DOHH2 (cell line): ENCODE data around the gene RPH3AL.
"Not testable (repeated sequence)": the region's sequence is repeated elsewhere in the genome, so short reads cannot be mapped to it uniquely, and the experiment has no call there.

ENCODE experiments used
- H3F3A ChIP-seq: fragments of 200-600 bp; sonication (generic), shearing (Covaris generic); 2 replicates; pipeline ENCODE4 v1.6.0; 2016; ENCODE audit warnings: antibody characterized with exemption, mild to moderate bottlenecking; ENCODE audit not compliant: control insufficient read depth, insufficient read depth
- H3K27ac ChIP-seq: fragments of 200-600 bp; sonication (generic); 2 replicates; pipeline ENCODE4 v1.5.1; 2014; ENCODE audit warnings: low read depth, mild to moderate bottlenecking, low read length, moderate library complexity
- H3K27me3 ChIP-seq: fragments of 200-600 bp; sonication (generic); 2 replicates; pipeline ENCODE4 v1.6.1; 2014; ENCODE audit warnings: mild to moderate bottlenecking, low read length, mixed read lengths; ENCODE audit not compliant: control insufficient read depth
- H3K36me3 ChIP-seq: fragments of 200-600 bp; sonication (generic); 2 replicates; pipeline ENCODE4 v1.6.1; 2014; ENCODE audit warnings: mild to moderate bottlenecking, low read length, moderate library complexity, mixed read lengths; ENCODE audit not compliant: control insufficient read depth
- H3K4me1 ChIP-seq: fragments of 200-600 bp; sonication (generic); 2 replicates; pipeline ENCODE4 v1.6.1; 2014; ENCODE audit warnings: mild to moderate bottlenecking, low read length, mixed read lengths; ENCODE audit not compliant: control insufficient read depth
- H3K4me2 ChIP-seq: fragments of 200-600 bp; sonication (generic); 2 replicates; pipeline ENCODE4 v1.6.0; 2014; ENCODE audit warnings: mild to moderate bottlenecking, low read length, moderate library complexity
- H3K4me3 ChIP-seq: fragments of 200-600 bp; sonication (generic); 2 replicates; pipeline ENCODE4 v1.5.1; 2014; ENCODE audit warnings: mild to moderate bottlenecking, low read length, mixed read lengths
- H3K79me2 ChIP-seq: fragments of 200-600 bp; sonication (generic); 2 replicates; pipeline ENCODE4 v1.6.1; 2014; ENCODE audit warnings: mild to moderate bottlenecking, low read length, mixed read lengths; ENCODE audit not compliant: control insufficient read depth
- H3K9me2 ChIP-seq: fragments of 200-600 bp; sonication (generic); replicated peaks from 2 replicates; pipeline ENCODE4 v1.6.1; 2014; ENCODE audit warnings: mild to moderate bottlenecking, low read length, mixed read lengths; ENCODE audit not compliant: control insufficient read depth
- H3K9me3 ChIP-seq: fragments of 200-600 bp; sonication (generic); 2 replicates; pipeline ENCODE4 v1.6.1; 2014; ENCODE audit warnings: antibody characterized with exemption, low read length, mixed read lengths; ENCODE audit not compliant: control insufficient read depth, insufficient read depth
- H4K20me1 ChIP-seq: fragments of 200-600 bp; sonication (generic); 2 replicates; pipeline ENCODE4 v1.6.0; 2014; ENCODE audit warnings: low read depth, mild to moderate bottlenecking, antibody characterized with exemption, low read length, moderate library complexity; ENCODE audit not compliant: control insufficient read depth, insufficient read depth
- CTCF ChIP-seq: fragments of 200-600 bp; sonication (generic); IDR thresholded peaks from one replicate; pipeline ENCODE4 v1.5.1; 2014; ENCODE audit warnings: antibody characterized with exemption, mild to moderate bottlenecking, low read depth, low read length; ENCODE audit not compliant: poor library complexity, severe bottlenecking
- EZH2phosphoT487 ChIP-seq: fragments of 200-600 bp; sonication (generic); IDR thresholded peaks from 2 replicates; pipeline ENCODE4 v1.6.1; 2017; ENCODE audit warnings: borderline replicate concordance, mild to moderate bottlenecking, antibody characterized with exemption, low read length, moderate library complexity, mixed read lengths

The RPH3AL gene

DNA sequence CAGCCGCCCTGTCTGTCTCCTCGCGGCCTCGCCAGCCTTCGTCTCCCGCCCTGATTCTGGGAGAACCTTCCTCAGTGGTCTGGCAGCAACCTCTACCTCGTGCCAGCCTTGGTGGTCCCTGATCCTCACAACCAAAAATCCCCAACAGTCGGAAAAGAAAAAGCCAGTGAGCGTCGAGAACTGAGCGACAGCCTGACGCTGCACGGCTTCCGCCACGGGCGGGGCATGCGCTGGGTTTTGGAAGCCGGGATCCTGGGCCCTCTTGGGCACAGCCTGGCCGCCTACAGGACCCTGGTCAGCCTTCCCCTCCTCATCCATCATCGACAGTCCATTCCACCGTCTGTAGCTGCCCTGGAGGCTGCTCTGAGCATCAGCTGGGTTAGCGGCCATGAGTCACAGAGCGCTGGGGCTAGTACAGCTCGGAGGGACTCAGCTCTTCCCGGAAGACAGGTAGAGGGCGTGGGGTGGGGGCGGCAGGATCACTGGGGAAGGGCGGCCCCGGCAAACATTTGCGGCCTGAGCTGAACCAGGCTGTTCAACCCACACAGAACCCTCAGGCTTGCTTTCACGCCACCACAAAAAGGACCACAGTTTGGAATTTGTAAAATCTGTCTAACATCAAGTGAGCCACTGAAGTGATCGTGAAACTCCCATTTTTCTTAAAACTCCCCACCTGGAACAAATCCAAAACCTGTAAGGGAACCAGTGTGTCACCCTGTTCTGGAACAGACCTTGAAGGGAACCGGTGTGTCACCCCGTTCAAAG is 115.8 kb downstream of the RPH3AL start:
- Histone ChIP-seq H3K4me1 (peaks cover 5% of the 10 kb centered on the region), H4K20me1 (no peaks in the 10 kb centered on the region), H3K9me3 (no peaks in the 10 kb centered on the region), H3F3A (peaks cover 5% of the 10 kb centered on the region; the same call in 1 of the 2 replicates), H3K36me3 (no peaks in the 10 kb centered on the region), H3K27ac (no peak overlapping the region), H3K9me2 (no peaks in the 10 kb centered on the region), H3K4me3 (no peak overlapping the region), H3K27me3 (no peaks in the 10 kb centered on the region; the same call in 1 of the 2 replicates), H3K4me2 (no peak overlapping the region), H3K79me2 (no peaks in the 10 kb centered on the region)
- TF ChIP-seq EZH2phosphoT487: no peak
- TF ChIP-seq CTCF: no peak

DNA sequence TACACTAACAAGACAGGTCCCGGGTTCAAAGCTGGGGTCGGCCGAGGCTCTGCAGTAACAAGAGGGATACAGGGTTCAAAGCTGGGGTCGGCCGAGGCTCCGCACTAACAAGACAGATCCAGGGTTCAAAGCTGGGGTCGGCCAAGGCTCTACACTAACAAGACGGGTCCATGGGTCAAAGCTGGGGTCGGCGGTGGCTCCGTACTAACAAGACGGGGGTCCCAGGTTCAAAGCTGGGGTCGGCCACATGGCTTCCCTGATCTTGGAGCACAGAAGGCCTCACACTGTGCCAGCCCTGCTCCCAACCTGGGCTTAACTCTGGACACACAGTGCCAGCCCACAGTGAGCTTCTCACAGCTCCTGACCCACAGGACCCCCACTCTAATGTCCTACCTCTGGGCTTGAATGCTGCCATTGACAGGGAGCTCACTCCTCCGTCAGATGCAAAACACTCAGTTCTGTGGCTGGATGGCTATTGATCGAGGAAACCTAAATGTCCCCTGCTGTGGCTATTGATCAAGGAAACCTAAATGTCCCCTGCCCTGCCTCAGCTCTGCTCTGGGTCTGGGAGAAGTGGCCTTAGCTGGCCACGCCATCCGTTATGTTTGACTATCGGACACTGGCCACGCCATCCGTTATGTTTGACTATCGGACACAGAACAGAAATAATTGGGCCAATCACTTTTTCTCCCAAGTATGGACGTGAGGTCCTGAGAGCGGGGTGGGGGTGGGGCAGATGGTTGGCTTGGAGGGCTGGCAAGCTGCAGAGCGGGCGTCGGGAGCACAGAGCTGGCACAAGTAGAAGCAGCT is 116.6 kb downstream of the RPH3AL start:
- peaks cover 12% of the 10 kb centered on the region for H3K4me1 ChIP-seq
- no peak overlapping the region for H3K4me3 ChIP-seq
- H3K9me3 ChIP-seq: no peaks in the 10 kb centered on the region
- H3K9me2 ChIP-seq: no peaks in the 10 kb centered on the region
- no peaks in the 10 kb centered on the region for H3K79me2 ChIP-seq
- no peak overlapping the region for H3K4me2 ChIP-seq
- H3F3A ChIP-seq: no peaks in the 10 kb centered on the region
- no peak overlapping the region for H3K27ac ChIP-seq
- H4K20me1 ChIP-seq: no peaks in the 10 kb centered on the region
- no peaks in the 10 kb centered on the region; the same call in 1 of the 2 replicates for H3K27me3 ChIP-seq
- TF ChIP-seq EZH2phosphoT487: no peak
- TF ChIP-seq CTCF: no peak
- H3K36me3 ChIP-seq: no peaks in the 10 kb centered on the region

DNA sequence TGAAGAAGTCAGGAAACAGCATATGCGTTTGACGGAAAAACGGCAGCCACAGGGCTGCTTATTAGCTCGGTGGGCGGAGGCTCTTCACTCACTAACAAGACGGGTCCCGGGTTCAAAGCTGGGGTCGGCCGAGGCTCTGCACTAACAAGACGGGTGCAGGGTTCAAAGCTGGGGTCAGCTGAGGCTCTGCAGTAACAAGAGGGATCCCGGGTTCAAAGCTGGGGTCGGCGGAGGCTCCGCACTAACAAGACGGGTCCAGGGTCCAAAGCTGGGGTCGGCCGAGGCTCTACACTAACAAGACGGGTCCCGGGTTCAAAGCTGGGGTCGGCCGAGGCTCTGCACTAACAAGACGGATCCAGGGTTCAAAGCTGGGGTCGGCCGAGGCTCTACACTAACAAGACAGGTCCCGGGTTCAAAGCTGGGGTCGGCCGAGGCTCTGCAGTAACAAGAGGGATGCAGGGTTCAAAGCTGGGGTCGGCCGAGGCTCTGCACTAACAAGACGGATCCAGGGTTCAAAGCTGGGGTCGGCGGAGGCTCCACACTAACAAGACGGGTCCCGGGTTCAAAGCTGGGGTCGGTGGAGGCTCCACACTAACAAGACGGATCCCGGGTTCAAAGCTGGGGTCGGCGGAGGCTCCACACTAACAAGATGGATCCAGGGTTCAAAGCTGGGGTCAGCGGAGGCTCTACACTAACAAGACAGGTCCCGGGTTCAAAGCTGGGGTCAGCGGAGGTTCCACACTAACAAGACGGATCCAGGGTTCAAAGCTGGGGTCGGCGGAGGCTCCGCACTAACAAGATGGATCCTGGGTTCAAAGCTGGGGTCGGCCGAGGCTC is 117.4 kb downstream of the RPH3AL start:
- H3K79me2 ChIP-seq, H3F3A ChIP-seq, H3K9me2 ChIP-seq: not testable (repeated sequence)

GRCh38 chr17:234163-234993 is 118.2 kb downstream of the RPH3AL start:
- H3K27ac ChIP-seq, H3F3A ChIP-seq, H3K79me2 ChIP-seq: not testable (repeated sequence)

More for the DNA sequence above, 117.4 kb downstream of the RPH3AL start:
- H3K27me3 ChIP-seq, H4K20me1 ChIP-seq, H3K36me3 ChIP-seq, H3K4me2 ChIP-seq, H3K9me3 ChIP-seq, H3K4me3 ChIP-seq, H3K27ac ChIP-seq: not testable (repeated sequence)
- H3K4me1 ChIP-seq: peaks cover 12% of the 10 kb centered on the region

More at GRCh38 chr17:234163-234993, 118.2 kb downstream of the RPH3AL start:
- not testable (repeated sequence) for H3K4me2 ChIP-seq, H3K9me3 ChIP-seq, H3K9me2 ChIP-seq, H3K4me3 ChIP-seq, H3K36me3 ChIP-seq, H4K20me1 ChIP-seq, H3K27me3 ChIP-seq
- H3K4me1 ChIP-seq: peaks cover 12% of the 10 kb centered on the region
